HG03060 (cell line): ENCODE data around the gene DPH3.

Experiments used
- ATAC-seq: cut with Tn5 transposase; IDR thresholded peaks from one replicate; pipeline ENCODE4 v1.9.1; 2021; ENCODE audit warnings: low read depth, moderate number of reproducible peaks; ENCODE audit not compliant: unreplicated experiment

Gene DPH3

DNA sequence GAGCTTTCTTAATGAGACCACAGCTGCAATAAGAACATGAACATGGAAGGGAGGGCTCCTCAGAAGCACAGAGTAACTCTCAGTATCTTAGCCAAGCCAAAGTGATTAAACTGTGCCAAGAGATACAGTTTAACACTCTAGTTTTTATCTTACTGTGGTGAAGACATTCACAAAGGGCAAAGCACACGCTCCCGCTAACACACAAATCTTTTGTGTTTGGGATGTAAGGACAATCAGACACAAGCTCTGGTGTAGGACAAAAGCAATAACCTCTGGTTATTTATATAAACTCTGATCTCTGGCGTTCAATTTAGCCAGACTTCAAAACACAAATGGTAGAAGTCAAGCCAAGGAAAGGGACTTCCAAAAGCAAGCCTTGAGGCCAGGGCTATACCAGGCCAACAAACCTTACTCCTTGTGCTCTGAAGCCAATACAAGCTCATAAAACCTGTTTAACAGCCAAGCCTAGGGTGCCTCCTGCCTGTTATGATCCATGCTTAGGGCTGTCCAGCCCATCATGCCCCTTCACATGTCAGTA lies 27.8 kb downstream of the DPH3 start:
- no peak for ATAC-seq

DNA sequence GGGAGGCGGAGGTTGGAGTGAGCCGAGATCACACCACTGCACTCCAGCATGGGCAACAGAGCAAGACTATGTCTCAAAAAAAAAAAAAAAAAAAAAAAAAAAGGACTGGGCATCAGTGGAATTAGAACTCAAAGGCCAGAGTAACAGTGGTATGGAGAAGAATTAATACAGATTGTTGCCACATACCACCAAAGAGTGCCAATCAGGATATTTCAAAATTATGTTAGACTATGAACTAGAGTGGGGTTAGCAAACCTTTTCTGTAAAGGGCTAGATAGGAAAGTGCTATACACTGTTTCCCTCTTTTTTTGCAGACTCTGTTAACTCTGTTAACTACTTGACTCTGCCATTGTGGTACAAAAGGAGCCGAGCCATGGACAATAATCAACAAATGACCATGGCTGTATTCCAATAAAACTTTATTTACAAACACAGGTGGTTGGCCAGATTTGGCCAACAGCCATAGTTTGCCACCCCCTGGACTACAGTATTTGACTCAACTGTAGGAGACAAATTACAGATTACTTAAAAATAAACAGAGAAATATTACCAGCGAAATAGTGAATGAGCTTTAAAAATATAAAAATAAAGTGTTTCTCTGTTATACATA lies 28.6 kb downstream of the DPH3 start:
- ATAC-seq, result no peak

DNA sequence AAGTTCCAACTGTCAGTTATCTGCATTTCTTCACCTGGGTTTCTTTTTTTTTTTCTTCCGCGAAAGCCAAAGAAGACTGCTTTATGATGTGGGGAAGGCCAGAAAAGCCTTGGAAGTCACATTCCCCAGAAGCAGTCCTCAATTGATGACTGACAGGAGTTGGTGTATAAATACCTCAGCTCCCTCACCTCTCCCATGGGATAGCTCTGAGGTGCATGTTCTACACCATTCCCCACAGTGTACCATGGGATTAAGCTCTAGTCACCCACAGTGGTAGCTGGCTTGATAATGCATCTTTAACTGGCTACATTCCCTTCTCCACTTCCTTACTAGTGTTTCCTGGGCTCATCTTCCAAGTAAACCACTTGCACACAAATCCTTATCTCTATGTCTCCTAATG lies 30.5 kb downstream of the DPH3 start:
- no peak for ATAC-seq

DNA sequence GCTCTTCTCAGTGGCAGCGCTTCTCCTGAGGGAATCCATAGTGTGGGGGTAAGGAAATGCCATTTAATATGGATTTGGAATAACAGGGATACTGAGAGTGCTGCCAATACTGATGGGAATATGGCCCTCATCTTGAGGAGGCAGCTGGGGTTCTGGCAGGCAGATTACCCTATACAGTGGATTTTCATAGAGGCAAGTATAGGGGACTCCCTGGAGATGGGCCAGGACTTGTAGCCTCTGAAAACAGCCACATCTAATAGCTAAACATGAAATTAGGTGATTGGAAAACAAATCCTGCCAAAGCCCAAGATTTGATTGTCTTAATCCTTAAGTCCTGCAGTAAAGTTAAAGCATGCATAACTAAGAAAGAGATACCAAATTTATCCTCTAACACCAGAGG lies 30.9 kb downstream of the DPH3 start:
- no peak for ATAC-seq

DNA sequence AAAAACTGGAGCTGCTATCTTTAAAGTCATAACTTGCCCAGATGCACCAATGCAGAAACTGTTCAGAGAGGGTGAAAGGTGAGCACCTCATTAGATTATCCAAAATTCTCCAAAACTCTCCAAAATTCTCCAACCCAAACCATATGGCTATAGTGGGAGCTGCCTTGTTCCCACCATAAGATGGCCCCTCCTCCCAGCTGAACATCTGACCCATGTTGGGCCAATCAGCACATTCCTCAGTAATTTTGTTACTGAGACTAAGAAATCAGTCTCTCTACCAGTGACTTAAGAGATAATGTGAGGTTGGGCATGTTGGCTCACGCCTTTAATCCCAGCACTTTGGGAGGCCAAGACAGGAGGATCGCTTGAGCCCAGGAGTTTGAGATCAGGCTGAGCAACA lies 32.8 kb downstream of the DPH3 start:
- no peak for ATAC-seq

DNA sequence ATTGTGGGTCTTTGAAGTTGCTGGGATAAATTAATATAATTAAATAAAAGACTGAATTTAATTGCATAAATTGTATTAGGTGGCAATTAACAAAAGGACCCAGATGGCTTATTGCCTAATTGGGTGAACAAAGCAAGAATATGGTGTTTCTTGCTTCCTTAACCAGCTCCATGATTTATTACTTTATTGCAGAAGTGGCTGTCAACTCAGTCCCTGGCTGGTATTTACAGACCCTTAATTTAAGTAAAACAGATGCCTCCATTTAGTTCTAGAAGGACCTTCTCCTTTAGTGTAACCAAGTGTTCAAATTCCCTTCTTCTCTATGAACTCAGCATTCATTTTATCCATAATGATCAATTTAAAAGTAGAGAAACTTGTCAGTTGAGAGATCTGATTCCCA lies 35.1 kb downstream of the DPH3 start:
- no peak for ATAC-seq

DNA sequence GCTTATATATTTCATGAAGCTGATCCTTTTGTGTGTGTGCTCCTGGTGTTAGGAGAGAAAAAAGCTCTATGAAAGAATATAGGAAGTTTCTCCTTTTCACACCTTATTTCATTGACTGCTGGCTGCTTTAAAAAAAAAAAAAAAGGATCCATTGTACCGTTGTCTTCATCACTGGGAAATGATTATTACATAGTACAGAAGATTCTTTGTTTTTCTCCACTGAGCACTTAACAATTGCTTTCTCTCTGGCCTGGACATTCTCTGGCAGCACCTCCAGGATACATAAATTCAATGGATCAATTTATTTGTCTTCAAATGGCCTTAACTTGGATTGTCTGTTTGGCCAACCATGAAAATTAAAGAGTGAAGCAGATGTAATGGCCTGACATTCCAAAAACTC lies 37.2 kb downstream of the DPH3 start:
- no peak for ATAC-seq

DNA sequence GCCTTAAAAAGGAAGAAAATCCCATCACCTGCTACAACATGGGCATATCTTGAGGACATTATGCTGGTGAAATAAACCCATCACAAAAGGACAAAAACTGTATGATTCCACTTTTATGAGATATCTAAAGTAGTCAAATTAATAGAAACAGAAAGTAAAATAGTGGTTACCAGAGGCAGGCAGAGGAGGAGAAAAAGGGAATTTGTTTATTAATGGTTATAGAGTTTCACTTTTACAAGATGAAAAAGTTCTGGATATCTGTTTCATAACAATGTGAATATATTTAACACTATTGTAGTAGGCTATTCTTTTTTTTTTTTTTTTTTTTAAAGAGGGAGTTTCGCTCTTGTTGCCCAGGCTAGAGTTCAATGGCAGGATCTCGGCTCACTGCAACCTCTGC lies 40.4 kb downstream of the DPH3 start:
- no peak for ATAC-seq

DNA sequence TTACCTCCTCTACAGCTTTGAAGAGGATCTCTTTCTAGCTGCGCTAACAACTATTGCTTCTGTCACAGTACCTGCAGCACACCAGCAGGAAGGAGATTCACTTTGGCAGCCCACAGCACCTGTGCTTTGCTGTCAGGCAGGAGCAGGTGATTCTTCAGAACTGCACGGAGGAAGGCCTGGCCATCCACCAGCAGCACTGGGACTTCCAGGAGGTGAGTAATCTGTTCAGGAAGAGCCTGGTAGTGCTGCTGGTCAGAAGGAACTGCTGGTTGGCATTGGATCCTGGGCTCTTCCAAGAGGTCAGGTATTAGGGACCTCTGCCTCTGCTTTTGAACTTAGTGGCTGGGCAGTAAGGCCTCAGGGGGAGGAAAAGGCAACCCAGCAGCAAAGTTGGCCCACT lies 42.2 kb downstream of the DPH3 start:
- no peak for ATAC-seq

DNA sequence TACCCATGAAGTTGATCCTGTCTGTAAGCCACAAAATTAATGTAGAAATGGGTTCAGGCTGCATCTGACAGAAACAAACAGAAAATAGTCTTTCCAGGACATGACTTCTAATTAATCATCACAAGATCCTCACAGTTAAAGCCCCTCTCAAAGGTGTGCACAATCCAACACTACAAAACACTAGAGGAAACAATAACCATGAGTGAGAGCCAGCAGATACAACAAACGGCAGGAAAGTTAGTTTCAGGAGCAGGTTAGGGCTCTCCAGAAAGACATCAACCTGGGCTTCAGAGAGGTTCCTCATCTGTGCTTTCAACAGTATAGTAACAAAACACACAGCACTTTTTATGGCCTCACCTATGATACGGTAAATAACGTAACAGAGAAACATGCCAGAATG lies 42.8 kb downstream of the DPH3 start:
- ATAC-seq, result no peak

DNA sequence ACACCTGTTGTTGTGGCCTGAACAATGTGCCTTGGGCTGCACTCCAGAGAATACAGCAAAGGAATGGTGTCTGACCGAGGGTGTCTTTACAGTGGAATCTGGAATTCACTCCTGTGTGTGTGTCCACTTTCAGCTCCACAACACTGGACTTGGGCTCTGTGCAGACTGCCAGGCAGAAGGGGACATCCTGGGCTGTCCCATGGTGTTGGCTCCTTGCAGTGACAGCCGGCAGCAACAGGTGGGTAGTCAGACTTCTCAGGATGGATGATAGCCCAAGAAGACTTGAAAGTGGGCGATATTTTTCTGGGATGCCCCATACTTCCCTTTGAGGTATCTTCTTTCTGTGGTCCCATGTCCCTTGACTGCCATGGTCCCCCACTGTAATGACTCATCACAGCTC lies 45.0 kb downstream of the DPH3 start:
- no peak for ATAC-seq

DNA sequence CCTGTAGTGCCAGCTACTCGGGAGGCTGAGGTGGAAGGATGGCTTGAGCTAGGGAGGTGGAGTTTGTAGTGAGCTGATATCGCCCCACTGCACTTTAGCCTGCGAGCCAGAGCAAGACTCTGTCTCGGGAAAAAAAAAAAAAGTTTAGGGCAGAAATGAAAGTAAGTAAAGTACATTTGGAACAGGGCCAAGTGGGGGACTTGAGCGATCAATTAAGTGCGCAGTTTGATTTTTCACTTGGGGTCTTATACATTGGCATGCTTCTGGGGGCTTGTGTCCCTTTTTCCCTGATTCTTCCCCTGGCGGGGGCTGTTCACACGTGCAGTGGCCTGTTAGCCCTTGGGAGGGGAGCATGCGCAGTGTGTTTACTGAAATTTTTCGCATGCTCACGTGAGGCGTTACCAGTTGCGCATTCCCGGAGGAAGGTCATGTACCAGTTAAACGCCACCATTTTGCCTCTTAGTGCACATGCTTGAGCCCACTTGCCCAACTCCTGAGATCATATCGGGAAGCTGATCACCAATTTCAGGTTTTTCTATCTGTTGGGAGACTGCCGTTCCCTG lies 48.3 kb downstream of the DPH3 start:
- no peak for ATAC-seq

DNA sequence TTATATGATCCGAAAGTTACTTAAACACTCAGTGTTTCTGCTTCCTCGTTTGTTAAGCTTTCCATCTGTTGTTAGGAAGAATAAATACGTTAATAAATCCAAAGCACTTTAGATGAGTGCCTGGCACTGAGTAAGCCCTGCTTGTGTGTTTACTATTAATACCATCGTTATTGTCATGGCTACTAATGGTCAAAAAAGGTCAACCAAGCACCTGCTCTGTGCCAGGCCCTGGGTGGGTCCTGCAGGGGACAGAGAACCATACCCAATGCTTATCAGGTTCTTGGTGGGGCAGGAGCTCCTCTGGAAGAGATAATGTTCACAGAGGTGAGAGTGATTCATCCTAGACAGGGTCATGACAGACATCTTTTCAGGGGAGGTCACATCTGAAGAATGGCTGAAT lies 50.4 kb downstream of the DPH3 start:
- no peak for ATAC-seq

DNA sequence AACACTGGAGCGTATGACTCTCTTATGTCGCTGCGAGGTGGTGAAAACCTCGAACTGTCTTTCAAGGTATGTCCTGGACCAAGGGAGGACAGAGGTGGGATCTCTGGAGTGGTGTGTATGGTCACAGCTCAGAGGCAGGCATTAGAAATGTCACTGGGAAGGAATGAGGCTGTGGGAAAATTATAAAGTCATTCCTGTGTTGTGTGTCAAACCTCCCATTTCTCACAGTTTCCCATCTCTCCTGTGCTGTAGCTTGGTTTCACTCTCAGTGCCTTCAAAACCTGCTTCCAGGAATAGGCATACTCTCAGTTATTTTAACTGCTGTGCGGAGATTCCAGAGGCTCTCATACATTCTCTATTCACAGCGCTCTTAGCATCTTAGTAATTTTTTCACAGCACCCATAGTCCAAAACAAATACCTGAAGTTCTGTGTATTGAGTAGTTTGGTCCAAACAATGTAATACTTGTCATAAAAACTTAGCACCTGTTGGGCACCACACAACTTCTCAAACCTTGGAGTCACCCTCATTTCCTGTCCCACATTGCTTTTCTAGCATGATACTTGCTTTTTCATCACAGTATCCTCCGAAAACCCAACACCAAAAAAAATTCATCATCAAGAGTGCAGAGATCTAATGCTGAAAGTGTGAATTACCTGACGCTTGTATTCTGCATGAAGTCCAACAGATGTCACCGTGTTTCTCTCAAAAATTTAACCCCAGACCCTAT lies 53.4 kb downstream of the DPH3 start:
- ATAC-seq, result no peak
